Measurements from ENCODE around the gene CPVL.

- TF ChIP-seq POLR2A (IDR thresholded peaks at IDR 0.05; ENCODE audit: low read length): no peak
- no peak for TF ChIP-seq MAZ (IDR thresholded peaks at IDR 0.05; ENCODE audit: borderline replicate concordance, low read depth, low read length)
- TF ChIP-seq EHF (CRISPR knock-in tag; IDR thresholded peaks at IDR 0.05): no peak
- no peak for TF ChIP-seq MAFK (IDR thresholded peaks at IDR 0.05; ENCODE audit: partially characterized antibody)
- TF ChIP-seq RAD21 (conservative IDR thresholded peaks at IDR 0.05 in 1 of 2, IDR thresholded peaks at IDR 0.05 in 1 of 2): no peak
These were observed 37.0 kb downstream of the CPVL start for GRCh38 chr7:29109358-29109757.

All from A549 (cell line).